ENCODE data around the gene AMN1.

DNA sequence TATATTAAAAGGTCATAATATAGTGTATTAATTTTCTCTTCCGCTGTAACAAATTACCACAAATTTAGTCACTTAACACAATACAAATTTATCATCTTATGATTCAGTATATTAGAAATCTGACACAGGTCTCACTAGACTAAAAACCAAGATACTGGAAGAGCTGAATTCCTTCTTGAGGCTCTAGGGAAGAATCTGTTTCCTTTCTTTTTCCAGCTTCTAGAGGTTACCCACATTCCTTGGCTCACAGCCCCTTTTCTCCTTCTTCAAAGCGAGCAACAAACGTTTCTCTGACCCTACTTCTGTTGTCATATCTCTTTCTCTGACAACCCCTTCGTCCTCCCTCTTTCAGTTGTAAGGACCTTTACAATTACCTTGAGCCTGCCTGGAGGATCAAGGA lies 43.4 kb upstream of the AMN1 start:
- TF ChIP-seq, protein P1, sequence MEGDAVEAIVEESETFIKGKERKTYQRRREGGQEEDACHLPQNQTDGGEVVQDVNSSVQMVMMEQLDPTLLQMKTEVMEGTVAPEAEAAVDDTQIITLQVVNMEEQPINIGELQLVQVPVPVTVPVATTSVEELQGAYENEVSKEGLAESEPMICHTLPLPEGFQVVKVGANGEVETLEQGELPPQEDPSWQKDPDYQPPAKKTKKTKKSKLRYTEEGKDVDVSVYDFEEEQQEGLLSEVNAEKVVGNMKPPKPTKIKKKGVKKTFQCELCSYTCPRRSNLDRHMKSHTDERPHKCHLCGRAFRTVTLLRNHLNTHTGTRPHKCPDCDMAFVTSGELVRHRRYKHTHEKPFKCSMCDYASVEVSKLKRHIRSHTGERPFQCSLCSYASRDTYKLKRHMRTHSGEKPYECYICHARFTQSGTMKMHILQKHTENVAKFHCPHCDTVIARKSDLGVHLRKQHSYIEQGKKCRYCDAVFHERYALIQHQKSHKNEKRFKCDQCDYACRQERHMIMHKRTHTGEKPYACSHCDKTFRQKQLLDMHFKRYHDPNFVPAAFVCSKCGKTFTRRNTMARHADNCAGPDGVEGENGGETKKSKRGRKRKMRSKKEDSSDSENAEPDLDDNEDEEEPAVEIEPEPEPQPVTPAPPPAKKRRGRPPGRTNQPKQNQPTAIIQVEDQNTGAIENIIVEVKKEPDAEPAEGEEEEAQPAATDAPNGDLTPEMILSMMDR (IDR thresholded peaks at IDR 0.05; ENCODE audit: low read depth, low read length, poor library complexity, severe bottlenecking) = no peak
- no peak for TF ChIP-seq EZH2phosphoT487 (IDR thresholded peaks at IDR 0.05; ENCODE audit: borderline replicate concordance, low read length)
